Measurements from ENCODE around the gene IL34. TPM values are rescaled to one million over a fixed set of nuclear protein-coding genes. Genes with fewer than 3 reads are reported as not detected.
"Not testable (repeated sequence)": the region's sequence is repeated elsewhere in the genome, so short reads cannot be mapped to it uniquely, and the experiment has no call there.

IL34 gene
- total and polyA plus RNA-seq, 7 experiments from 2014 or later: 0.38 to 1.1 (median 0.50) TPM; not detected in 4

GRCh38 chr16:70632273-70632672, 14.1 kb upstream of the IL34 start:
- DNase-seq (no peak), ATAC-seq (no peak)
- peaks cover 0 to 7% (median 4%) of the 10 kb centered on the region in 11 donors for H3K9me3 Mint-ChIP-seq
- H3K36me3 Mint-ChIP-seq: peaks cover 0 to 4% (median 0%) of the 10 kb centered on the region in 5 donors
- CTCF ChIA-PET: no interaction called here
- POLR2A ChIA-PET: no interaction called here
- intact Hi-C loops (cut with micrococcal nuclease): no loop called here
- Histone ChIP-seq H3K4me1 (ENCODE audit: control insufficient read depth in 2 of 2, insufficient read depth in 2 of 2, low read length in 2 of 2) (no peaks in the 10 kb centered on the region), H3K9me3 (ENCODE audit: control insufficient read depth in 2 of 3, low read length in 3 of 3) (no peaks in the 10 kb centered on the region), H3K27ac (ENCODE audit: low read depth, low read length) (no peak overlapping the region), H3K27me3 (ENCODE audit: control insufficient read depth in 2 of 2, insufficient read depth in 2 of 2, low read length in 2 of 2) (no peaks in the 10 kb centered on the region), H3K36me3 (ENCODE audit: control insufficient read depth in 2 of 3, insufficient read depth in 3 of 3, low read length in 3 of 3) (no peaks in the 10 kb centered on the region), H3K4me3 (ENCODE audit: low read length) (no peak overlapping the region)
- no peaks in the 10 kb centered on the region for H3K4me1 Mint-ChIP-seq
- peaks cover 0 to 14% (median 0%) of the 10 kb centered on the region in 5 donors for H3K27me3 Mint-ChIP-seq
- H3K4me3 Mint-ChIP-seq: no peak overlapping the region
- no peak overlapping the region for H3K27ac Mint-ChIP-seq

- H3K4me1 ChIP-seq (ENCODE audit: control insufficient read depth in 2 of 2, insufficient read depth in 2 of 2, low read length in 2 of 2); H3K9me3 ChIP-seq (ENCODE audit: control insufficient read depth in 2 of 3, low read length in 3 of 3); ATAC-seq; H3K9me3 Mint-ChIP-seq; intact Hi-C loops (cut with micrococcal nuclease); H3K4me1 Mint-ChIP-seq; CTCF ChIA-PET; H3K27me3 ChIP-seq (ENCODE audit: control insufficient read depth in 2 of 2, insufficient read depth in 2 of 2, low read length in 2 of 2); POLR2A ChIA-PET; H3K4me3 Mint-ChIP-seq; H3K36me3 Mint-ChIP-seq; H3K27ac Mint-ChIP-seq; H3K4me3 ChIP-seq (ENCODE audit: low read length); H3K27ac ChIP-seq (ENCODE audit: low read depth, low read length); H3K36me3 ChIP-seq (ENCODE audit: control insufficient read depth in 2 of 3, insufficient read depth in 3 of 3, low read length in 3 of 3); DNase-seq: not testable (repeated sequence)
- peaks cover 0 to 17% (median 0%) of the 10 kb centered on the region in 5 donors for H3K27me3 Mint-ChIP-seq
Measured at GRCh38 chr16:70633617-70634016, 12.7 kb upstream of the IL34 start.

- intact Hi-C loops (cut with micrococcal nuclease): no loop called here
- peaks cover 0 to 4% (median 0%) of the 10 kb centered on the region in 5 donors for H3K36me3 Mint-ChIP-seq
- CTCF ChIA-PET: no interaction called here
Measured at GRCh38 chr16:70634861-70635260, 11.5 kb upstream of the IL34 start.

GRCh38 chr16:70635336-70636016, 10.9 kb upstream of the IL34 start:
- intact Hi-C loops (cut with micrococcal nuclease): no loop called here
- H3K4me3 ChIP-seq (ENCODE audit: low read length): no peak overlapping the region
- H3K9me3 ChIP-seq (ENCODE audit: control insufficient read depth in 2 of 3, low read length in 3 of 3): no peaks in the 10 kb centered on the region
- Mint-ChIP-seq H3K27me3 (peaks cover 0 to 9% (median 0%) of the 10 kb centered on the region in 5 donors), H3K27ac (no peak overlapping the region), H3K4me3 (no peak overlapping the region), H3K4me1 (peaks cover 0 to 4% (median 0%) of the 10 kb centered on the region in 7 donors), H3K9me3 (peaks cover 0 to 7% (median 4%) of the 10 kb centered on the region in 11 donors), H3K36me3 (peaks cover 0 to 4% (median 0%) of the 10 kb centered on the region in 5 donors)
- H3K4me1 ChIP-seq (ENCODE audit: control insufficient read depth in 2 of 2, insufficient read depth in 2 of 2, low read length in 2 of 2): no peaks in the 10 kb centered on the region
- H3K36me3 ChIP-seq (ENCODE audit: control insufficient read depth in 2 of 3, insufficient read depth in 3 of 3, low read length in 3 of 3): no peaks in the 10 kb centered on the region
- H3K27ac ChIP-seq (ENCODE audit: low read depth, low read length): no peak overlapping the region
- ChIA-PET CTCF (no interaction called here), POLR2A (no interaction called here)
- no peak for DNase-seq
- no peak for ATAC-seq
- H3K27me3 ChIP-seq (ENCODE audit: control insufficient read depth in 2 of 2, insufficient read depth in 2 of 2, low read length in 2 of 2): no peaks in the 10 kb centered on the region

More at GRCh38 chr16:70634861-70635260, 11.5 kb upstream of the IL34 start:
- no peak overlapping the region for H3K4me3 Mint-ChIP-seq
- POLR2A ChIA-PET: no interaction called here
- no peak overlapping the region for H3K27ac Mint-ChIP-seq
- no peaks in the 10 kb centered on the region for H3K9me3 ChIP-seq (ENCODE audit: control insufficient read depth in 2 of 3, low read length in 3 of 3)
- H3K36me3 ChIP-seq (ENCODE audit: control insufficient read depth in 2 of 3, insufficient read depth in 3 of 3, low read length in 3 of 3): no peaks in the 10 kb centered on the region
- H3K4me3 ChIP-seq (ENCODE audit: low read length): no peak overlapping the region
- peaks cover 0 to 4% (median 0%) of the 10 kb centered on the region in 7 donors for H3K4me1 Mint-ChIP-seq
- H3K27ac ChIP-seq (ENCODE audit: low read depth, low read length): no peak overlapping the region
- peaks cover 0 to 7% (median 4%) of the 10 kb centered on the region in 11 donors for H3K9me3 Mint-ChIP-seq
- no peaks in the 10 kb centered on the region for H3K4me1 ChIP-seq (ENCODE audit: control insufficient read depth in 2 of 2, insufficient read depth in 2 of 2, low read length in 2 of 2)
- no peaks in the 10 kb centered on the region for H3K27me3 ChIP-seq (ENCODE audit: control insufficient read depth in 2 of 2, insufficient read depth in 2 of 2, low read length in 2 of 2)
- peaks cover 0 to 13% (median 0%) of the 10 kb centered on the region in 5 donors for H3K27me3 Mint-ChIP-seq
- DNase-seq (no peak), ATAC-seq (no peak)

GRCh38 chr16:70638814-70639792, 7.3 kb upstream of the IL34 start:
- Mint-ChIP-seq H3K4me3 (no peak overlapping the region), H3K36me3 (no peaks in the 10 kb centered on the region), H3K4me1 (peaks cover 0 to 4% (median 0%) of the 10 kb centered on the region in 7 donors), H3K9me3 (no peaks in the 10 kb centered on the region), H3K27ac (peak overlapping the region in 1 of 9 donors; percentile 55), H3K27me3 (peaks cover 0 to 13% (median 5%) of the 10 kb centered on the region in 5 donors)
- no peaks in the 10 kb centered on the region for H3K27me3 ChIP-seq (ENCODE audit: control insufficient read depth in 2 of 2, insufficient read depth in 2 of 2, low read length in 2 of 2)
- no peaks in the 10 kb centered on the region for H3K9me3 ChIP-seq (ENCODE audit: control insufficient read depth in 2 of 3, low read length in 3 of 3)
- no peak overlapping the region for H3K27ac ChIP-seq (ENCODE audit: low read depth, low read length)
- H3K36me3 ChIP-seq (ENCODE audit: control insufficient read depth in 2 of 3, insufficient read depth in 3 of 3, low read length in 3 of 3): no peaks in the 10 kb centered on the region
- ChIA-PET POLR2A (no interaction called here), CTCF (no interaction called here)
- DNase-seq (no peak), ATAC-seq (no peak)
- no peaks in the 10 kb centered on the region for H3K4me1 ChIP-seq (ENCODE audit: control insufficient read depth in 2 of 2, insufficient read depth in 2 of 2, low read length in 2 of 2)
- no peak overlapping the region for H3K4me3 ChIP-seq (ENCODE audit: low read length)
- intact Hi-C loops (cut with micrococcal nuclease): no loop called here

GRCh38 chr16:70642633-70643032, 3.7 kb upstream of the IL34 start:
- no peak for DNase-seq
- Mint-ChIP-seq H3K36me3 (no peaks in the 10 kb centered on the region), H3K4me3 (no peak overlapping the region), H3K9me3 (no peaks in the 10 kb centered on the region), H3K4me1 (peaks cover 0 to under 1% (median 0%) of the 10 kb centered on the region in 7 donors), H3K27me3 (peaks cover 0 to 11% (median 5%) of the 10 kb centered on the region in 5 donors), H3K27ac (no peak overlapping the region)
- no peak for ATAC-seq
- intact Hi-C loops (cut with micrococcal nuclease): no loop called here
- Histone ChIP-seq H3K27me3 (ENCODE audit: control insufficient read depth in 2 of 2, insufficient read depth in 2 of 2, low read length in 2 of 2) (no peaks in the 10 kb centered on the region), H3K36me3 (ENCODE audit: control insufficient read depth in 2 of 3, insufficient read depth in 3 of 3, low read length in 3 of 3) (no peaks in the 10 kb centered on the region), H3K27ac (ENCODE audit: low read depth, low read length) (no peak overlapping the region), H3K4me1 (ENCODE audit: control insufficient read depth in 2 of 2, insufficient read depth in 2 of 2, low read length in 2 of 2) (no peaks in the 10 kb centered on the region), H3K9me3 (ENCODE audit: control insufficient read depth in 2 of 3, low read length in 3 of 3) (no peaks in the 10 kb centered on the region), H3K4me3 (ENCODE audit: low read length) (no peak overlapping the region)
- ChIA-PET POLR2A (no interaction called here), CTCF (no interaction called here)
